ENCODE data around the gene EMD.
A peak's percentile ranks its signal among the peaks of the same experiment; 100 is the strongest.

Gene EMD

DNA sequence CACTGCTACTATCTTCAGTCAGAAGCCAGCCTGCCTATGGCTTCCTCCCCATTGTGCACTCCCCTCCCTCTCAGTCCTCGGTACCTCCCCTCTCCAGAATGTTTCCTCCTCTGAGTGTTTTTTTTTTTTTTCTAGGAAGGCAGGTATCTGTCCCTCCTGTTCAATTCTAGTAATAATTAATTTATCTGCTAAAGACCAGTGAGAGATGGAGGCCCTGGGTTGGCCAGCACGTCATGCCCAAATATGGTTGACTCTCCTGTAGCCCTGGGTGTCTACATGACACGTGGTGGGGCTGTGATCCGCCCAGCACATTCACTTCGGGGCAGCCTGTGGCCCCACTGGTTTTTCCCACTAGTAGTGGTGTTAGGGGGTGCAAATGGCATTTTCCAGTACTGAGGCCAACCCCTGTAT is 6.5 kb upstream of the EMD start:
- Histone ChIP-seq H4K91ac (ENCODE audit: low read length) (no peak overlapping the region), H2BK15ac (ENCODE audit: low read depth, poor library complexity, severe bottlenecking) (no peak overlapping the region), H2BK12ac (ENCODE audit: low read length in 2 of 2) (no peak overlapping the region), H3K18ac (ENCODE audit: low read depth in 1 of 2, low read length in 2 of 2) (no peak overlapping the region), H3K79me1 (replicated peaks; ENCODE audit: low read length, poor library complexity, severe bottlenecking) (peaks cover 5% of the 10 kb centered on the region), H2BK5ac (ENCODE audit: low read depth, low read length, poor library complexity, severe bottlenecking) (no peak overlapping the region), H3K27ac (ENCODE audit: low read length, poor library complexity, severe bottlenecking) (peak overlapping the region; percentile 96), H2AK5ac (ENCODE audit: low read length, severe bottlenecking) (no peak overlapping the region), H3K4me1 (ENCODE audit: control insufficient read depth, insufficient read depth, low read depth, low read length) (peaks cover 22% of the 10 kb centered on the region), H3K27me3 (ENCODE audit: control insufficient read depth in 1 of 2, insufficient read depth in 1 of 2, low read length in 2 of 2) (no peaks in the 10 kb centered on the region), H3K4me3 (ENCODE audit: insufficient read depth in 1 of 2, low read depth in 1 of 2, low read length in 2 of 2) (peak overlapping the region in 1 of 2 experiments; percentile 67), H3K9me3 (ENCODE audit: control insufficient read depth, low read length) (no peaks in the 10 kb centered on the region), H3K9ac (ENCODE audit: low read length) (peak overlapping the region; percentile 36), H2AFZ (ENCODE audit: low read depth, low read length) (no peak overlapping the region), H3K14ac (ENCODE audit: low read length in 2 of 2) (no peak overlapping the region), H3K36me3 (ENCODE audit: control insufficient read depth in 1 of 2, insufficient read depth in 2 of 2, low read depth in 1 of 2, low read length in 2 of 2) (peaks cover under 1 to 19% of the 10 kb centered on the region in 2 experiments), H3K4me2 (ENCODE audit: low read length, poor library complexity, severe bottlenecking) (no peak overlapping the region), H4K8ac (ENCODE audit: low read length) (no peak overlapping the region), H3K23ac (ENCODE audit: low read length in 2 of 2) (no peak overlapping the region), H2BK120ac (ENCODE audit: low read depth, low read length) (no peak overlapping the region), H3K4ac (ENCODE audit: low read depth in 1 of 2, low read length in 2 of 2) (no peak overlapping the region)
- DNase-seq, result peak; percentile 60
- 42% methylated on average over 2 of the region's 5 CpGs for WGBS

DNA sequence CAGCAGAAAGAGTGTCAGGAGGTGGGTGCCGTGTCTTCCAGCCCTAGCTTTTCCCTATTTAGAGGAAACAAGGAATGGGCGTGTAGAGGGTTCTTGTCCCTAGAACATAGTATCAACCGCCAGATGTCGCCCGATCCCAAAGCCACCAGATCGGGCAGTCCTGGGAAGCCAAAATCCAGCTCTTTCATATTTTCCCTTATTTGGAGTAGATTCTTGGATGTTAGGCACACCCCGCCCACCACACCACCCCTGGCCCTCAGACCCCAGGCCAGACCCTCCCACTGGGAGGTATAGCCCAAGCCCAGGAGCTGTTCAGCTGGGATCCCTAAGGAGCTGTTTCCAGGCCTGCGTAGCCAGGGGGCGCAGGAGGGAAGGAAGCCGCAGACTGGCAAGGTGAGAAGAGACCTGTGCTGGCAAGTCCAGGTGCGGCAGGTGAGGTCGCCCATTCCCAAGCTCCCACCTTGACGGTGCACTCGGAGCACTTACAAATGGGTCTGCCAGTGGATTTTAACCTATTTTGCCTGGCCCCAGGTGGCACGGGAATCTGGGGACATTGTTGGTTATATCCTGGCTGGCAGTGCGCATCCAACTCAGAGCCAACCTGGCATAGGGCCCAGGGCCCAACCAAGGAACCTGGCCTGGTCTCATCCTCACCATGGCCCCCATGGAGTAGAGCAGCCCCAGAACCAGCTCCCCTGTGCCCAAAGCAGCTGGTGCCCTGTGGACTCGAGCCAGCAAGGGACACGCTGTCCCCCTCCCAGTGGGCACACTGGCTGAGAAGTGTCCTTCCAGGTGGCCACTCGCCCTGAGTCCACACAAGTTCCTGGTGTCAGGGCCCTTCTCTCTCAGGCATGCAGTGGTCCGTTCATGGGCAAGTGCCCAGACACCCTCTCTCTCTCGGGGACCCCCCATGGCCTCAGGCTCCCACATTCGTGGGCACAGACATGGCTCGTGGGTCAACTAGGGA is 5.5 kb upstream of the EMD start:
- Histone ChIP-seq H3K14ac (ENCODE audit: low read length in 2 of 2) (peak overlapping the region in 1 of 2 experiments; percentile 4), H2BK15ac (ENCODE audit: low read depth, poor library complexity, severe bottlenecking) (peak overlapping the region; percentile 48), H3K9ac (ENCODE audit: low read length) (peak overlapping the region; percentile 83)

DNA sequence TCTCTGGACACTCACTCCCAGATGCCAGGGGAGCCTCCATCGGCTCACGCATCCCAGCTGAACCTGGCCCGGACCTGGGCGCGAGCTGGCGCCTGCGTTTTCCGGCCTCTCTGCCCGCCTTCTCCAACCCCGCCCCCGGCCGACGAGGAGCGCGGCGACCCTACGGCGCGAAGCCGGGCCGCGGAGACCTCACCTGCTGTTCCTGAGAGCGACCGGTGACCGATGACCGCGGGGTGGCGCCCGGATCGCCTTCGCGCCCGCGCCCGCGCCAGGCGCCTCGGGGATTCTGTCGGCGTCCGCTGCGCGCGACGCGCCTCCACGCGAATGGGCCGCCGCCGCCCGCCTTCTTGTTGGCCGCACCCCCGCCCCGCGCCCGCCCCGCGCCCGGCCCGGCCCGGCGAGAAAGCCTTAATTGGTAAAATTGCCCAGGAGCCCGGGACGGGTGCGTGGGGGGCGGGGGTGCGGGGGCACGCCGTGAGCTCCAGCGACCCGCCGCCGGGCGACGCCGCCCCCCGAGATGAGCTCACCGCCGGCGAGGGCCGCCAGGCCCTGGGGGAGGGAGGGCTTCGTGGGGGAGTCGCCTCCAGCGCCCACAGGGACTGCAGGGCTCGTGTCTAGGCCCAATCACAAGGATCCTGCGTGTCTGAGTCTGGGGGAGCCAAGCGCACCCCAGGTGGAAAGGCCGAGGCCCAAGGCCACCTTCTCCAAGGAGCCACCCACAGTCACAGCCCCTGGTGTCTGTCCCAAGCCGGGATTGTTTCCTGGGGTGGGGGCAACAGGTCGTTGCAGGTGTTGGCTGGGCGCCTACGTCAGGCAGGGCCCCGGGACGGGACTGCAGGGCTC is 4.6 kb upstream of the EMD start, which contains the start of gene FLNA:
Gene FLNA, minus strand, starts transcription at position 322 of the 843 bp plus-strand sequence. CDS start 3,389 bp downstream, outside the sequence.
- H2BK120ac ChIP-seq (ENCODE audit: low read depth, low read length), result peak within 1 kb of the TSS; percentile 19
- H2BK15ac ChIP-seq (ENCODE audit: low read depth, poor library complexity, severe bottlenecking), result peak within 1 kb of the TSS; percentile 48
- H3K79me1 ChIP-seq (replicated peaks; ENCODE audit: low read length, poor library complexity, severe bottlenecking), result peaks cover 5% of the 10 kb centered on the region
- no peaks in the 10 kb centered on the region for H3K27me3 ChIP-seq (ENCODE audit: control insufficient read depth in 1 of 2, insufficient read depth in 1 of 2, low read length in 2 of 2)
- peaks cover 19% of the 10 kb centered on the region for H3K4me1 ChIP-seq (ENCODE audit: control insufficient read depth, insufficient read depth, low read depth, low read length)
- H2BK12ac ChIP-seq (ENCODE audit: low read length in 2 of 2), result peak within 1 kb of the TSS; percentile 4 to 66
- peak within 1 kb of the TSS; percentile 54 to 73 for H3K18ac ChIP-seq (ENCODE audit: low read depth in 1 of 2, low read length in 2 of 2)
- H3K4me3 ChIP-seq (ENCODE audit: insufficient read depth in 1 of 2, low read depth in 1 of 2, low read length in 2 of 2), result peak within 1 kb of the TSS; percentile 44 to 77
- 32% methylated on average over 11 of the region's 95 CpGs for WGBS
- peak within 1 kb of the TSS; percentile 83 for H3K9ac ChIP-seq (ENCODE audit: low read length)
- H2BK5ac ChIP-seq (ENCODE audit: low read depth, low read length, poor library complexity, severe bottlenecking), result peak within 1 kb of the TSS; percentile 57
- H3K23ac ChIP-seq (ENCODE audit: low read length in 2 of 2), result peak within 1 kb of the TSS in 1 of 2 experiments; percentile 9
- peak within 1 kb of the TSS; percentile 57 for H4K91ac ChIP-seq (ENCODE audit: low read length)
- peak within 1 kb of the TSS; percentile 76 for H2AK5ac ChIP-seq (ENCODE audit: low read length, severe bottlenecking)
- DNase-seq, result peak; percentile 14
- peak within 1 kb of the TSS; percentile 58 for H3K4me2 ChIP-seq (ENCODE audit: low read length, poor library complexity, severe bottlenecking)
- peak within 1 kb of the TSS; percentile 69 for H4K8ac ChIP-seq (ENCODE audit: low read length)
- H3K27ac ChIP-seq (ENCODE audit: low read length, poor library complexity, severe bottlenecking), result peak within 1 kb of the TSS; percentile 96
- H3K9me3 ChIP-seq (ENCODE audit: control insufficient read depth, low read length), result no peaks in the 10 kb centered on the region
- peak within 1 kb of the TSS in 1 of 2 experiments; percentile 41 for H3K14ac ChIP-seq (ENCODE audit: low read length in 2 of 2)
- H3K4ac ChIP-seq (ENCODE audit: low read depth in 1 of 2, low read length in 2 of 2), result peak within 1 kb of the TSS; percentile 15 to 49
- H3K36me3 ChIP-seq (ENCODE audit: control insufficient read depth in 1 of 2, insufficient read depth in 2 of 2, low read depth in 1 of 2, low read length in 2 of 2), result peaks cover 0 to 11% of the 10 kb centered on the region in 2 experiments
- no peak within 1 kb of the TSS for H2AFZ ChIP-seq (ENCODE audit: low read depth, low read length)

More for the DNA sequence above, 5.5 kb upstream of the EMD start:
- peak overlapping the region; percentile 69 for H4K8ac ChIP-seq (ENCODE audit: low read length)
- H3K4ac ChIP-seq (ENCODE audit: low read depth in 1 of 2, low read length in 2 of 2), result peak overlapping the region; percentile 15 to 49
- peak overlapping the region; percentile 4 to 66 for H2BK12ac ChIP-seq (ENCODE audit: low read length in 2 of 2)
- H3K23ac ChIP-seq (ENCODE audit: low read length in 2 of 2), result peak overlapping the region in 1 of 2 experiments; percentile 9
- peak; percentile 84 for DNase-seq
- WGBS, result 11% methylated on average over 18 of the region's 23 CpGs
- no peaks in the 10 kb centered on the region for H3K27me3 ChIP-seq (ENCODE audit: control insufficient read depth in 1 of 2, insufficient read depth in 1 of 2, low read length in 2 of 2)
- H3K4me3 ChIP-seq (ENCODE audit: insufficient read depth in 1 of 2, low read depth in 1 of 2, low read length in 2 of 2), result peak overlapping the region; percentile 44 to 77
- H3K18ac ChIP-seq (ENCODE audit: low read depth in 1 of 2, low read length in 2 of 2), result peak overlapping the region in 1 of 2 experiments; percentile 40
- H2AFZ ChIP-seq (ENCODE audit: low read depth, low read length), result no peak overlapping the region
- peak overlapping the region; percentile 47 for H3K4me2 ChIP-seq (ENCODE audit: low read length, poor library complexity, severe bottlenecking)
- H2BK120ac ChIP-seq (ENCODE audit: low read depth, low read length), result no peak overlapping the region
- peak overlapping the region; percentile 77 for H2AK5ac ChIP-seq (ENCODE audit: low read length, severe bottlenecking)
- peaks cover 0 to 11% of the 10 kb centered on the region in 2 experiments for H3K36me3 ChIP-seq (ENCODE audit: control insufficient read depth in 1 of 2, insufficient read depth in 2 of 2, low read depth in 1 of 2, low read length in 2 of 2)
- H3K27ac ChIP-seq (ENCODE audit: low read length, poor library complexity, severe bottlenecking), result peak overlapping the region; percentile 96
- H3K79me1 ChIP-seq (replicated peaks; ENCODE audit: low read length, poor library complexity, severe bottlenecking), result peaks cover 5% of the 10 kb centered on the region
- H3K4me1 ChIP-seq (ENCODE audit: control insufficient read depth, insufficient read depth, low read depth, low read length), result peaks cover 19% of the 10 kb centered on the region
- H2BK5ac ChIP-seq (ENCODE audit: low read depth, low read length, poor library complexity, severe bottlenecking), result no peak overlapping the region
- H4K91ac ChIP-seq (ENCODE audit: low read length), result peak overlapping the region; percentile 57
- H3K9me3 ChIP-seq (ENCODE audit: control insufficient read depth, low read length), result no peaks in the 10 kb centered on the region

Measured in mesenchymal stem cell (in vitro differentiated cells and primary cell).